ACHN (cell line): ENCODE measurements around the gene C16orf86.

Experiments used
- DNase-seq: peaks from one replicate; pipeline ENCODE4 v3.0.0-alpha.2; 2015
- in situ Hi-C: cut with HindIII; loops from 2 replicates; pipeline ENCODE4 v1.10.0; 2017; ENCODE audit warnings: low sequenced_read_pairs, low pct_ligation_motif_present, low pct_unique_long_range_greater_than_20kb

Gene C16orf86

GRCh38 chr16:67652578-67653127, 14.0 kb upstream of the C16orf86 start:
- peak; percentile 74 for DNase-seq
- in situ Hi-C loops = no loop called here

DNA sequence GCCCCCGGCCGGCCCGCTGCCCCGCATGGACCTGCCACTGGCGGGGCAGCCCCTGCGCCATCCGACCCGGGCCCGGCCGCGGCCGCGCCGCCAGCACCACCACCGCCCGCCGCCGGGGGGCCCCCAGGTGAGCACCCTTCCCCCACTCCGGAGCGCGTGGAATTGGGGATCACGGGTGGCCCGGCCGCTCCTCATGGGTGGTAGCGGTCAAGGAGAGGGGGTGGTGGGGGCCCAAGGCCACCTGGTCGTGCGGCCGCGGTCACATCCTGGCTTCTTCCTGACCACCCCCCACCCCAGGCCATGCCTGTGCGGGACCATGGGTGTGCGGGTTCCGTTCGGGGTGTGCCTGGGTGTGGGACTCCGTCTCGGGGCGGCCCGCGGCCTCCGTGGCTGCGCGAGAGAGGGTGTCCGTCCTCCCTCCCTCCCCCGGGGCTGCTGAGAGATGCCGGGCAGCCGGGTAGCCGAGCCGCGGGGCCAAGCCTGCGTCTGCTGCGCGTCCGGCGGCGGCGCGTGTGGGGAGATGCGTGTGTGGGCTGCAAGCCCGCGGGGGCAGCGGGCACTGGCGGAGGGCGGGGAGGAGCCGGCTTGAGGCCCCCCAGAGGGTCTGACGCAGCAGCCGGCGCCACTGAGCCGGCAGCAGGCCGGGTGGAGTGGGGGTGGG, 13.4 kb upstream of the C16orf86 start:
- in situ Hi-C loops = no loop called here
- peak; percentile 18 for DNase-seq

DNA sequence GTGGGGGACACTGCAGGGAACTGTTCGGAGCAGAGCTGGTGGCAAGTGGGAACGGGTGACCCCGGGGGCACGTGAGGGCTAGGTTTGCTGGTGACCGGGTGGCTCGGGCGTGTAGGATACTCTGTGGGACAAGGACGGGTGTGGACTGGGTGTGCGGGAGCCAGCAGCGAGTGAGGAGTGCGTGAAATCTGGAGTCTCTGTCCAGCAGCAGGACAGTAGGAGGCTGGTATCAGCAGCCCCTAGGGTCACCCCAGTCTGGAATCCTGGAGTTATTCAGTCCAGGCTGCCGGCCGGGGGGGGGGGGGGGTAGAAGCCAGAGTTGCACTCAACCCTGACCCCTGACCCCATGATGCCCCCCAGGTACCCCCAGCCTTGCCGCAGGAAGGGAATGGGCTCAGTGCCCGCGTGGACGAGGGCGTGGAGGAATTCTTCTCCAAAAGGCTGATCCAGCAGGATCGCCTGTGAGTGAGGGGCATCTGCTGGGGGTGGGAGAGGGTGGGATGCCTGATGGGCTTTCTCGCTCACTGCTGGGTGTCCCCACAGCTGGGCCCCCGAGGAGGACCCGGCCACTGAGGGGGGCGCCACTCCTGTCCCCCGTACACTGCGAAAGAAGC, 12.7 kb upstream of the C16orf86 start:
- DNase-seq = peak; percentile 24
- in situ Hi-C loops = no loop called here

DNA sequence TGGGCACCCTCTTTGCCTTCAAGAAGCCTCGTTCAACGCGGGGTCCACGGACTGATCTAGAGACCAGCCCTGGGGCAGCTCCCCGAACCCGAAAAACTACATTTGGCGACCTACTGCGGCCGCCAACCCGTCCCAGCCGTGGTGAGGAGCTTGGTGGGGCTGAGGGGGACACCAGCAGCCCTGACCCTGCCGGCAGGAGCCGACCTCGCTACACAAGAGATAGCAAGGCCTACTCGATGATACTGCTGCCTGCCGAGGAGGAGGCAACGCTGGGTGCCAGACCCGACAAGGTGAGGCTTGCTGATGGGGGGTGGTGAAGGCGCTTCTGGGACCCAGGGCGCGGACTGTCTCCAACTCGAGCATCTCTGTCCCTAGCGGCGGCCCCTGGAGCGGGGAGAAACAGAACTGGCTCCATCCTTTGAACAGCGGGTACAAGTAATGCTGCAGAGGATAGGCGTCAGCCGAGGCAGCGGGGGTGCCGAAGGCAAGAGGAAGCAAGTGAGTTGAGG, 12.2 kb upstream of the C16orf86 start:
- in situ Hi-C loops = no loop called here

GRCh38 chr16:67655363-67655762, 11.3 kb upstream of the C16orf86 start:
- in situ Hi-C loops = no loop called here
- DNase-seq = no peak

More for the DNA sequence above, 12.2 kb upstream of the C16orf86 start:
- no peak for DNase-seq

DNA sequence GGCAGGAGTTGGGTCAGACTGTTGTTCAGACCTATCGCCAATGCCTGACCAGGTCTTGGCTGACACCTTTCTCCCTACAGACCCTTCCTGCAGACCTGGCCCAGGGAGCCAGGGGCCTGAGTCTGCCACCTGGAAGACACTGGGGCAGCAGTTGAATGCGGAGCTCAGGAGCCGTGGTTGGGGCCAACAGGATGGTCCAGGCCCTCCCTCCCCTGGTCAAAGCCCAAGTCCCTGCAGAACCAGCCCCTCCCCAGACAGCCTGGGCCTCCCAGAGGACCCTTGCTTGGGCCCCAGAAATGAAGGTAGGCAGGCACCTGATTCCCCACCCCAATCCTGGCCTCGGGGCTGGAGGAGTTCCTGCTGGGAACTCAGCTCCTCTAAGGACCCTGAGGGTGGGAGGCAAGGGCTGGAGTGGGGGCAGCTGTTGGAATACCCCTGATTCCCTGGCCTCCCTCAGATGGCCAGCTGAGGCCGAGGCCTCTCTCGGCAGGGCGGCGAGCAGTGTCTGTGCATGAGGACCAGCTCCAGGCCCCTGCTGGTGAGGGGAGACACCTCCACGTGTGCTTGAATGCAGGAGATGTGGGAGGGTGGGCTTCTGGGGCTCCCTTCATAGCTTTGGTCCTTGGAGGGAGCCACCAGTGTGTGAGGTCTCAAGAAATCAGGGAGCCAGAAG, 10.1 kb upstream of the C16orf86 start:
- DNase-seq = no peak
- in situ Hi-C loops = no loop called here

- DNase-seq = no peak
- in situ Hi-C loops = no loop called here
These were observed 9.5 kb upstream of the C16orf86 start for GRCh38 chr16:67657017-67657608.

DNA sequence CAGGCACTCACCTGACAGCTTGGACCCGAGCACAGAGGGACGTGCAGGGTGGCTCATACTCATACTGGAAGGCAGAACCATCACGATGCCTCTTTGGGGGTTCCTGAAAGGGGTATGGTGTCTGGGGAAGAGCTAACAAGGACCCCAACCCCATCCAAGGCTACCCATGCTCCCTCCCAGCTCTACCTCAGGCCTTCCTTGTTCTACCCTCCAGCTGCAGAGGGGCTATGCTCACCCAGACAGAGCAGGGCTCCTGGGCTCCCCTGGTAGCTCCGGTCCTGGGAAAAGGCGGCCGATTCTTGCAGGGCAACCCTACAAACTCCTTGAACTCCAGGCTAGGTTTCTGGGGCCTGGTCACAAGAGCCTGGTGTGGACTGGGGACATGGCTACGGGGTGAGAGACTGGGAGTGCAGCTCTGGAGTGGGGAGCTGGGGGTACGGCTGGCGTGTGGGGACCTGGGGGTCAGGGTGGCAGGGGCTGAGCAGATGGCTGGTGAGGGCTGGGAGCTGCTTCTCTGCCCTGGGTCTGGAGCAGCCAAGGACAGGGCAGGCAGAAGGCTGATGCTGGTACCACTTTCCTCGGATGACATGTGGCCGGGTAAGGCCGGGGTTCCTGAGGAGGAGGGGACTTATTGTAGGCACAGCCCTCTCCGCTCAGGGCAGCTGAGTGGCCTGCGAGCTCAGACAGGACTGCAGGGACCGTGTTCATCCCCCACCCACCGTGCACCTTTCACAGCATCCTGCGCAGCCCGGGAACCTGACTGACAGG, 8.7 kb upstream of the C16orf86 start:
- DNase-seq = no peak
- in situ Hi-C loops = no loop called here

- in situ Hi-C loops = no loop called here
- no peak for DNase-seq
These were observed 7.6 kb upstream of the C16orf86 start for GRCh38 chr16:67658849-67659674.

DNA sequence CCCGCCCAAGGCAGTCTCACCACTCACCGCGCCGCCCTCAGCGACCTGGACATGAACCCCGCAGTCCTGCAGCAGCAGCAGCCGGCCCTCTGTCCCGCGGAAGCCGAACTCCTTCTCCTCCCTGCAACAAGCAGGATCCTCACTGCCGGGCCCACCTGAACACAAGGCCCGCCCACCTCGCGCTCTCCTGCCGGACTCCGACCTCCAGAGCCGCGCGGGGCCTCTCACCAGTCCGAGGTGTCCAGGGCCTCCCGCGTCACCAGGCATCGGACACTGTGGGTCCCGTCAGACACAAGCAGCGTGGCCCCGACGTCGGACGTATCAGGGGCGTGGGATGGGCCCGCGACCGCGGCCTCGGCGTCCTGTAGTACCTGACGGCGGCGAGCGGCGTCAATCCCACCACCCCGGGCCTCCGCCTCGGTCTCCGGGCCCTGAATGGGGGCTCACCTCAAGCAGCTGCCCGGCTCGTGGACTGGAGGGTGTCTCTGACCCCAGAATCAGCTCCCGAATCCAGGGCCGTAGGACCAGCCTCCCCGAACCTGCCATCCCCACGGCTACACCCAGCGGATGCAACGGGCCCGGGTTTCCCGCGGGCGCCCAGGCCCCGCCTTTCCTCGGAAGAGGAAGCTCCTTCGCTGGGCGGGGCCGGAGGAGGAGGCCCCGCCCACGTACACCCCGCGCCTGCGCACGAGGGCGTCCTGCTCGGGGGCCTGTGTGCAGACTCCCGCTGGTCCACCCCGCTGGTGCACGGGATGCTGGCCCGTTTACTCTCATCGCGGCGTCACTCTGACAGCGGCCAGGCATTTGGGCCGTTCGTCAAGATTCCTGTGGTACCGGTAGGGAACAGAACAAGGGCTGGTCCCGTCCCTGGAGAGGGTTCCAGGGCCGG, 6.7 kb upstream of the C16orf86 start, which contains the start of gene ACD:
TSS of gene ACD (minus strand) at position 586 of the 889 bp plus-strand sequence. CDS start at position 546, 40 bp downstream.
- in situ Hi-C loops = no loop called here
- peak; percentile 96 for DNase-seq

GRCh38 chr16:67660564-67661028, 6.0 kb upstream of the C16orf86 start, which contains the start of gene PARD6A:
PARD6A (plus strand) TSS chr16:67660960; CDS start chr16:67661039, 79 bp downstream.
- in situ Hi-C loops = no loop called here
- DNase-seq = peak; percentile 99

GRCh38 chr16:67661101-67661761, 5.4 kb upstream of the C16orf86 start:
- peak; percentile 80 for DNase-seq
- in situ Hi-C loops = no loop called here

- no peak for DNase-seq
- in situ Hi-C loops = no loop called here
These were observed 4.5 kb upstream of the C16orf86 start for GRCh38 chr16:67661886-67662652.

DNA sequence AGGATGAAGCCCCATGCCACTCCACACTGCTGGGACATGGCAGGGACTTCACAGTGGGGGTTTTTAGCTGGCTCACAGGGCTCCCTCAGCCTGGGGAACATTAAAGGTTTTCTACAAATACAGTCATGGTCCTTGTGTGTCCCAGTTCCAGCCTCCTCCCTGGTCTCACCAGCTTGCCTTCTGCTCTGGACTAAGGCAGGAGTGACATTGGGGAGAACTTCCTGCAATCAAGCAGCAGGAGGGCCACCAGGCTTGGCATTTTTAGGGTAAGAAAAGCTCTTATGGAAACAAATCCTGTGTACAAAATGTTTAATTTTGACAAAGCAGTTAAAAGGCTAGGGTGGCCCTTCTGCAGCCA, 4.0 kb upstream of the C16orf86 start:
- no peak for DNase-seq
- in situ Hi-C loops = no loop called here

DNA sequence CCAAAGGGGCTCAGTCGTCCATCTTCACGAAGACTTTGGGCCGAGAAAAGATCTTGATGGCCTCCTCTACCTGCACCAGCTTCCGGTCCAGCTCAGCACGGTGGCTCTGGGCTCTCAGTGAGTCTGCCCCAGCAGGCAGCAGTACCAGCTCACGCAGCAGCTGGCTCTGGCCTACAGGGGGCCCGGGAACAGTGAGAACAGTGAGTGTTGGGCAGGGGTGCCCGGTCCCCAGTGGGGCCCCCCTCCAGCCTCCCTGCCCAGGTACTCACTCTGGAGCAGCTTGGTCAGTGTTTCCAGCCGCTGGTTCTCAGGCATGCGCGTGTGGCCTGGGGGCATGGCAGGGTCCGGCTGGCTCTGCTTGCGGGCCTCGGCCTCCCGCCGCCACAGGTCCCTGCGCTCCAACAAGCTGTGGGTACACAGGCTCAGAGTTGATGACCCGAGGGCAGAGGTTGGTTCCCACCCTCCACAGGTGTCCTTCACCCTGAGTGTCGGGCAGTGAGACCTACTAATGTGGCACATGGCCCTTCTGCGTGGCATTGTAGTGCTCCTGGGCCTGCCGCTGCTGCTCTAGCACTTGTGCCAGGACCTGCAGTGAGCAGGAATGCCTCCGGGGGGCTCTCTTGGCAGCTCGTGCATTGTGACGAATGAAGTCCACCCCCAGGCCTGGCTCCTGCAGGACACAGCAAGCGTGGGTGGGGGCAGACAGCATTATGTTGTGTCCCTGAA, 3.3 kb upstream of the C16orf86 start:
- in situ Hi-C loops = no loop called here
- peak; percentile 49 for DNase-seq
